HTR-8/SVneo (cell line): ENCODE data around the gene YBEY.
"Not testable (repeated sequence)": the region's sequence is repeated elsewhere in the genome, so short reads cannot be mapped to it uniquely, and the experiment has no call there.

Experiments used
- DNase-seq: peaks from one replicate; pipeline ENCODE4 v3.0.0; 2011; ENCODE audit warnings: low spot score, mixed read lengths; ENCODE audit not compliant: insufficient read length
- FAIRE-seq: peaks from 2 replicates; lab custom pipeline; 2011; peaks lifted over from hg19 to GRCh38; lab: Jason Lieb, UNC

The YBEY gene

GRCh38 chr21:46297338-46298271 is 11.5 kb downstream of the YBEY start:
- FAIRE-seq = no peak
- no peak for DNase-seq

- FAIRE-seq (no peak), DNase-seq (no peak)
Measured at GRCh38 chr21:46299167-46299566, 13.0 kb downstream of the YBEY start.

GRCh38 chr21:46301759-46302158 is 15.6 kb downstream of the YBEY start:
- FAIRE-seq = no peak
- DNase-seq = no peak

- FAIRE-seq (no peak), DNase-seq (no peak)
Measured at GRCh38 chr21:46304437-46304836, 18.3 kb downstream of the YBEY start.

GRCh38 chr21:46304955-46305354 is 18.8 kb downstream of the YBEY start:
- FAIRE-seq (no peak), DNase-seq (no peak)

GRCh38 chr21:46307625-46308024 is 21.5 kb downstream of the YBEY start:
- FAIRE-seq (no peak), DNase-seq (no peak)

GRCh38 chr21:46308431-46308830 is 22.3 kb downstream of the YBEY start:
- FAIRE-seq (no peak), DNase-seq (no peak)

- DNase-seq, FAIRE-seq: not testable (repeated sequence)
Measured at GRCh38 chr21:46310260-46310659, 24.1 kb downstream of the YBEY start.

GRCh38 chr21:46311568-46311967 is 25.4 kb downstream of the YBEY start:
- DNase-seq (no peak), FAIRE-seq (peak; percentile 83)

GRCh38 chr21:46312949-46313348 is 26.8 kb downstream of the YBEY start:
- DNase-seq (no peak), FAIRE-seq (no peak)

- FAIRE-seq = no peak
- DNase-seq = no peak
Measured at GRCh38 chr21:46314441-46315020, 28.4 kb downstream of the YBEY start.

GRCh38 chr21:46316708-46317324 is 30.7 kb downstream of the YBEY start:
- no peak for FAIRE-seq
- no peak for DNase-seq

GRCh38 chr21:46317710-46318463 is 31.7 kb downstream of the YBEY start:
- no peak for DNase-seq
- FAIRE-seq = no peak

GRCh38 chr21:46318464-46318845 is 32.3 kb downstream of the YBEY start:
- no peak for FAIRE-seq
- no peak for DNase-seq

GRCh38 chr21:46319186-46319585 is 33.0 kb downstream of the YBEY start:
- FAIRE-seq (no peak), DNase-seq (no peak)

GRCh38 chr21:46320331-46320801 is 34.2 kb downstream of the YBEY start:
- FAIRE-seq (no peak), DNase-seq (no peak)

- no peak for DNase-seq
- FAIRE-seq = no peak
Measured at GRCh38 chr21:46322351-46323226, 36.4 kb downstream of the YBEY start.

GRCh38 chr21:46323227-46323709 is 37.1 kb downstream of the YBEY start:
- DNase-seq (no peak), FAIRE-seq (no peak)

GRCh38 chr21:46323710-46324389 is 37.7 kb downstream of the YBEY start, which contains the start of the genes C21orf58 and PCNT:
C21orf58 (minus strand) TSS chr21:46323870; CDS start chr21:46322738, 1,132 bp downstream.
PCNT (plus strand) TSS chr21:46324156; CDS start chr21:46324229, 73 bp downstream.
- FAIRE-seq (peak; percentile 95), DNase-seq (peak; percentile 97)
